ENCODE measurements around the gene CCDC30. TPM values are rescaled to one million over a fixed set of nuclear protein-coding genes. Genes with fewer than 3 reads are reported as not detected.

CCDC30 gene
- total RNA-seq = 0.32 and 0.46 TPM in 2 replicates

GRCh38 chr1:42462828-42463763 is at the start of gene CCDC30:
Gene CCDC30, plus strand, starts transcription at chr1:42463286. Its CDS starts 17,266 bp downstream, at chr1:42480552.

DNA sequence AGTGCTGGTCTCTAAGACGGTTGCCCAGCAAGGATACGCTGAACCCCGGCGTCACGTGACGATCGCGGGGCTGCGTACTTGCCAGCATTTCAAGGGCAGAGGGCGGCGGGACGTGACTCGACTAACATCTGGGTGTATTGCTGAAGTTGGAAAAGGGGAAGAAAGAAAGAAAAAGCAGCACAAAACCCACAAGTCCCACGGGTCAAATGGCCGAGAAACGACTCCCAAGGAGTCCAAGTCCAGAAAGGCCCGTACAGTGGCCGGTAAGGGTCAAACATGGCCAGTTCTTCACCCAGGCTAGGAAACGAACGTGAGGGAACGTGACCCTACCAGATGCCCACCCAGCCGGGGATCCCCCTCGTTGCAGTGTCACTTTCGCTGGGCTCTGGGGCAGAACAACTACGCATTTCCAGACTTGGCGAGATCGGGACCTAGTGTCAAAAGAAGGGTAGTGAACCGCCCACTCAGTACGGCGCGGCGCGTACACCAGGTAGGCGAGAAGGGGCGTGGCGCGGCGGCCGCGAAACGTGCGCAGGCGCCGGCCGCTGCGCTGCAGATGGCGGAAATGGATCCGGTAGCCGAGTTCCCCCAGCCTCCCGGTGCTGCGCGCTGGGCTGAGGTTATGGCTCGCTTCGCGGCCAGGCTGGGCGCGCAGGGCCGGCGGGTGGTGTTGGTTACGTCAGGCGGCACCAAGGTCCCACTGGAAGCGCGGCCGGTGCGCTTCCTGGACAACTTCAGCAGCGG is 6.9 kb upstream of the CCDC30 start, which contains the start of the genes PPCS and ZMYND12:
TSS of gene PPCS (plus strand) at position 534 of the 744 bp plus-strand sequence. CDS start at position 557, 23 bp downstream.
TSS of gene ZMYND12 (minus strand) at position 13 of the 744 bp plus-strand sequence. CDS start 25 bp downstream, outside the sequence.

GRCh38 chr1:42657981-42658876 is 195.1 kb downstream of the CCDC30 start, which contains the start of gene PPIH:
Gene PPIH, plus strand, starts transcription at chr1:42658423. Its CDS starts 24 bp downstream, at chr1:42658447.

GRCh38 chr1:42681741-42682483 is 218.8 kb downstream of the CCDC30 start, which contains the start of gene YBX1:
Gene YBX1, plus strand, starts transcription at chr1:42682418. Its CDS starts 148 bp downstream, at chr1:42682566.

Other genes starting within 250 kb of the CCDC30 start
- 15.0 and 16.6 TPM in 2 replicates for gene FOXJ3, start 128.1 kb upstream of the CCDC30 start, total RNA-seq
- gene RIMKLA, start 82.5 kb upstream of the CCDC30 start, total RNA-seq = under 0.01 TPM in 2 replicates
- gene ZMYND12, start 7.3 kb upstream of the CCDC30 start, total RNA-seq = 0.32 and 0.61 TPM in 2 replicates
- gene PPCS, start 6.7 kb upstream of the CCDC30 start, total RNA-seq = 28.7 and 40.3 TPM in 2 replicates
- 46.7 and 47.4 TPM in 2 replicates for gene PPIH, start 195.1 kb downstream of the CCDC30 start, total RNA-seq
- 655 and 735 TPM in 2 replicates for gene YBX1, start 219.1 kb downstream of the CCDC30 start, total RNA-seq